Spleen (tissue), 7 donors: ENCODE results near the gene PLOD2.

Source experiments
- POLR2A ChIP-seq, 3 donors: fragments of 450-650 bp; IDR thresholded peaks; one replicate each; pipeline ENCODE4 v1.5.1; 2017; ENCODE audit warnings: antibody characterized with exemption in 3 of 3, mild to moderate bottlenecking in 1 of 3
- POLR2AphosphoS5 ChIP-seq, 3 donors: sonication (generic); formaldehyde crosslinking; IDR thresholded peaks; one replicate each; pipeline ENCODE4 v1.5.1; 2017; ENCODE audit warnings: antibody characterized with exemption in 3 of 3
- TF ChIP-seq, protein P1 (sequence below), 11 experiments: fragments of 200-600 bp in 7 of 11; fragments of 450-650 bp in 4 of 11; sonication (generic) in 4 of 11; IDR thresholded peaks in 8 of 11; conservative IDR thresholded peaks in 3 of 11; 1 replicate in 7 of 11; 2 replicates in 4 of 11; pipeline versions ENCODE4 v1.4.0 to v1.8.0; 2016 to 2021; ENCODE audit warnings: antibody characterized with exemption in 11 of 11, inconsistent platforms in 4 of 11, mild to moderate bottlenecking in 1 of 11
- donor health status: DM: no; HTN: no; CAD: no; lungs with moderate emphysema.
- donor health status: DM: no; HTN: no; CAD: no.
- donor health status: DM: no; HTN: no; CAD: no.

DNA sequence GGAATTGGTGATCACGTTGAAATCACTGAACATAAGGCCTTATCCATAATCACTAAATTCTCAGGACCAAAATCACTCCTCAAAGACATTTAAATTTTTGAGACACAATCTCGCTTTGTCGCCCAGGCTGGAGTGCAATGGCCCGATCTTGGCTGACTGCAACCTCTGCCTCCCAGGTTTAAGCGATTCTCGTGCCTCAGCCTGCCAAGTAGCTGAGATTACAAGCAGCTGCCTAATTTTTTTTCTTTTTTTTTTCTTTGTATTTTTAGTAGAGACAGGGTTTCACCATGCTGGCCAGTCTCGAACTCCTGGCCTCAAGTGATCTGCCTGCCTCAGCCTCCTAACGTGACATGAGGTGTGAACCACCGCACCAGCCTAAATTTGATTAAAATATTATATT is 61.7 kb downstream of the PLOD2 start:
- TF ChIP-seq, protein P1, sequence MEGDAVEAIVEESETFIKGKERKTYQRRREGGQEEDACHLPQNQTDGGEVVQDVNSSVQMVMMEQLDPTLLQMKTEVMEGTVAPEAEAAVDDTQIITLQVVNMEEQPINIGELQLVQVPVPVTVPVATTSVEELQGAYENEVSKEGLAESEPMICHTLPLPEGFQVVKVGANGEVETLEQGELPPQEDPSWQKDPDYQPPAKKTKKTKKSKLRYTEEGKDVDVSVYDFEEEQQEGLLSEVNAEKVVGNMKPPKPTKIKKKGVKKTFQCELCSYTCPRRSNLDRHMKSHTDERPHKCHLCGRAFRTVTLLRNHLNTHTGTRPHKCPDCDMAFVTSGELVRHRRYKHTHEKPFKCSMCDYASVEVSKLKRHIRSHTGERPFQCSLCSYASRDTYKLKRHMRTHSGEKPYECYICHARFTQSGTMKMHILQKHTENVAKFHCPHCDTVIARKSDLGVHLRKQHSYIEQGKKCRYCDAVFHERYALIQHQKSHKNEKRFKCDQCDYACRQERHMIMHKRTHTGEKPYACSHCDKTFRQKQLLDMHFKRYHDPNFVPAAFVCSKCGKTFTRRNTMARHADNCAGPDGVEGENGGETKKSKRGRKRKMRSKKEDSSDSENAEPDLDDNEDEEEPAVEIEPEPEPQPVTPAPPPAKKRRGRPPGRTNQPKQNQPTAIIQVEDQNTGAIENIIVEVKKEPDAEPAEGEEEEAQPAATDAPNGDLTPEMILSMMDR (IDR thresholded peaks at IDR 0.05 in 8 of 11, conservative IDR thresholded peaks at IDR 0.05 in 3 of 11) = no peak
- no peak for TF ChIP-seq POLR2AphosphoS5 (IDR thresholded peaks at IDR 0.05)
- no peak for TF ChIP-seq POLR2A (IDR thresholded peaks at IDR 0.05)
